H9 (cell line): ENCODE results near the gene PTTG2. TPM values are rescaled to one million over a fixed set of nuclear protein-coding genes. Genes with fewer than 3 reads are reported as not detected.

Source experiments
- DNase-seq: peaks from one replicate; pipeline ENCODE4 v3.0.0-alpha.2; 2017
- H2AFZ ChIP-seq: one replicate; pipeline ENCODE4 v1.6.1; 2013; ENCODE audit warnings: mild to moderate bottlenecking, low read length, control low read depth, moderate library complexity
- H2AK5ac ChIP-seq: 2 replicates; pipeline ENCODE4 v1.6.1; 2013; ENCODE audit warnings: low read length, control low read depth, mixed read lengths; ENCODE audit not compliant: insufficient read length
- H2BK120ac ChIP-seq: one replicate; pipeline ENCODE4 v1.6.1; 2013; ENCODE audit warnings: low read depth, mild to moderate bottlenecking, low read length, control low read depth, inconsistent platforms; ENCODE audit not compliant: poor library complexity, severe bottlenecking
- H2BK12ac ChIP-seq: 2 replicates; pipeline ENCODE4 v1.6.1; 2013; ENCODE audit warnings: low read length, control low read depth, mixed read lengths, low read depth; ENCODE audit not compliant: insufficient read length
- H2BK15ac ChIP-seq: 2 replicates; pipeline ENCODE4 v1.6.1; 2013; ENCODE audit warnings: low read depth, low read length, control low read depth
- H2BK20ac ChIP-seq: one replicate; pipeline ENCODE4 v1.6.1; 2013; ENCODE audit warnings: low read depth, mild to moderate bottlenecking, low read length, control low read depth, inconsistent platforms; ENCODE audit not compliant: poor library complexity, severe bottlenecking
- H2BK5ac ChIP-seq: 2 replicates; pipeline ENCODE4 v1.6.1; 2013; ENCODE audit warnings: low read length, control low read depth, mixed read lengths; ENCODE audit not compliant: insufficient read length
- H3K14ac ChIP-seq: 2 replicates; pipeline ENCODE4 v1.6.1; 2013; ENCODE audit warnings: low read length, control low read depth; ENCODE audit not compliant: insufficient read depth
- H3K18ac ChIP-seq: 2 replicates; pipeline ENCODE4 v1.6.1; 2013; ENCODE audit warnings: low read depth, mild to moderate bottlenecking, mixed read lengths, low read length, control low read depth; ENCODE audit not compliant: insufficient read length
- H3K23ac ChIP-seq: 2 replicates; pipeline ENCODE4 v1.6.1; 2013; ENCODE audit warnings: low read length, control low read depth, mixed read lengths, low read depth; ENCODE audit not compliant: insufficient read length
- H3K23me2 ChIP-seq: 2 replicates; pipeline ENCODE4 v1.6.1; 2013; ENCODE audit warnings: low read depth, mild to moderate bottlenecking, mixed read lengths, low read length, control low read depth; ENCODE audit not compliant: insufficient read length, poor library complexity, severe bottlenecking
- H3K27ac ChIP-seq: 2 replicates; pipeline ENCODE4 v1.5.1; 2013; ENCODE audit warnings: low read length, control low read depth, mixed read lengths, low read depth; ENCODE audit not compliant: insufficient read length
- H3K27me3 ChIP-seq: 2 replicates; pipeline ENCODE4 v1.6.1; 2013; ENCODE audit warnings: low read length, control low read depth, inconsistent platforms; ENCODE audit not compliant: insufficient read depth
- H3K4ac ChIP-seq: 2 replicates; pipeline ENCODE4 v1.6.1; 2013; ENCODE audit warnings: low read depth, mild to moderate bottlenecking, control low read depth, inconsistent platforms, low read length, moderate library complexity
- H3K4me1 ChIP-seq: 2 replicates; pipeline ENCODE4 v1.6.1; 2013; ENCODE audit warnings: low read length, control low read depth, inconsistent platforms; ENCODE audit not compliant: insufficient read depth
- H3K4me2 ChIP-seq: 2 replicates; pipeline ENCODE4 v1.6.1; 2013; ENCODE audit warnings: low read length, control low read depth, mixed read lengths; ENCODE audit not compliant: insufficient read length, insufficient read depth
- H3K56ac ChIP-seq: 2 replicates; pipeline ENCODE4 v1.6.1; 2013; ENCODE audit warnings: low read depth, mild to moderate bottlenecking, mixed read lengths, low read length, control low read depth; ENCODE audit not compliant: insufficient read length
- H3K79me1 ChIP-seq: 2 replicates; pipeline ENCODE4 v1.6.1; 2013; ENCODE audit warnings: low read depth, mild to moderate bottlenecking, moderate library complexity, low read length, control low read depth, inconsistent platforms; ENCODE audit not compliant: insufficient read depth, poor library complexity, severe bottlenecking
- H3K79me2 ChIP-seq: 2 replicates; pipeline ENCODE4 v1.6.1; 2013; ENCODE audit warnings: low read length, control low read depth, inconsistent platforms; ENCODE audit not compliant: insufficient read depth
- H3K9ac ChIP-seq: 2 replicates; pipeline ENCODE4 v1.6.1; 2013; ENCODE audit warnings: low read length, control low read depth, mixed read lengths; ENCODE audit not compliant: insufficient read length; ENCODE audit errors: extremely low read depth
- H3K9me3 ChIP-seq: one replicate; pipeline ENCODE4 v1.6.1; 2013; ENCODE audit warnings: low read depth, low read length, inconsistent platforms; ENCODE audit not compliant: control insufficient read depth
- H3T11ph ChIP-seq: one replicate; pipeline ENCODE4 v1.6.1; 2013; ENCODE audit warnings: mild to moderate bottlenecking, low read length, control low read depth, inconsistent platforms
- H4K20me1 ChIP-seq: one replicate; pipeline ENCODE4 v1.6.1; 2013; ENCODE audit not compliant: control insufficient read depth, insufficient read length, insufficient read depth
- H4K5ac ChIP-seq: 2 replicates; pipeline ENCODE4 v1.6.1; 2013; ENCODE audit warnings: low read depth, mild to moderate bottlenecking, mixed read lengths, low read length, control low read depth; ENCODE audit not compliant: insufficient read length
- H4K8ac ChIP-seq: replicated peaks from 2 replicates; pipeline ENCODE4 v1.6.1; 2013; ENCODE audit warnings: low read length, control low read depth, mixed read lengths, low read depth; ENCODE audit not compliant: insufficient read length
- H4K91ac ChIP-seq: 2 replicates; pipeline ENCODE4 v1.6.1; 2013; ENCODE audit warnings: low read depth, mild to moderate bottlenecking, moderate library complexity, mixed read lengths, low read length, control low read depth; ENCODE audit not compliant: insufficient read length
- H3K27ac Mint-ChIP-seq, 3 experiments: 2 replicates in 2 of 3; 3 replicates in 1 of 3; pipeline ENCODE4 v1.8.0; 2020 to 2021; ENCODE audit warnings: mixed read lengths in 3 of 3, mild to moderate bottlenecking in 1 of 3, moderate library complexity in 1 of 3
- H3K27me3 Mint-ChIP-seq: 2 replicates; pipeline ENCODE4 v1.8.0; 2021; ENCODE audit warnings: low read depth, mild to moderate bottlenecking, moderate library complexity, mixed read lengths
- H3K36me3 Mint-ChIP-seq, 3 experiments: 2 replicates in 2 of 3; 3 replicates in 1 of 3; pipeline ENCODE4 v1.8.0; 2020 to 2021; ENCODE audit warnings: low read depth in 3 of 3, mixed read lengths in 3 of 3; ENCODE audit not compliant: insufficient read depth in 1 of 3
- H3K4me1 Mint-ChIP-seq, 2 experiments: 2 replicates each; pipeline ENCODE4 v1.8.0; 2020; ENCODE audit warnings: mixed read lengths in 2 of 2
- H3K4me3 Mint-ChIP-seq, 2 experiments: 2 replicates in 1 of 2; 3 replicates in 1 of 2; pipeline ENCODE4 v1.8.0; 2020 to 2021; ENCODE audit warnings: mild to moderate bottlenecking in 2 of 2, mixed read lengths in 2 of 2, moderate library complexity in 1 of 2
- H3K9me3 Mint-ChIP-seq, 2 experiments: 2 replicates in 1 of 2; 3 replicates in 1 of 2; pipeline ENCODE4 v1.8.0; 2020; ENCODE audit warnings: mild to moderate bottlenecking in 2 of 2, mixed read lengths in 2 of 2, moderate library complexity in 1 of 2
- CTCF ChIP-seq: fragments of 200-600 bp; sonication (generic); conservative IDR thresholded peaks from 3 replicates; pipeline ENCODE4 v1.8.0; 2021; ENCODE audit warnings: antibody characterized with exemption, mild to moderate bottlenecking
- WGBS: extraction: QIAGEN DNeasy Blood & Tissue Kit; methylation state at CpG from one replicate; pipeline ENCODE4 v1.1.7; 2013; ENCODE audit warnings: missing lambda C conversion rate, low lambda C conversion rate, mixed read lengths; ENCODE audit not compliant: insufficient read length; ENCODE audit errors: extremely low coverage; 5-methylcytosine and 5-hydroxymethylcytosine counted together
- total RNA-seq: library from RNA; stranded (reverse); gene quantifications from 2 replicates; pipeline ENCODE4 v1.2.1, GENCODE V29; 2021

The PTTG2 gene
- total RNA-seq, 1 experiment from 2014 or later: not detected

GRCh38 chr4:37953156-37953555 lies 7.0 kb upstream of the PTTG2 start:
- Histone ChIP-seq H3K56ac (no peak overlapping the region), H4K20me1 (no peaks in the 10 kb centered on the region), H3K79me1 (no peaks in the 10 kb centered on the region), H3K27me3 (no peaks in the 10 kb centered on the region), H3K14ac (no peak overlapping the region), H2BK15ac (no peak overlapping the region), H3K27ac (no peak overlapping the region), H3K79me2 (no peaks in the 10 kb centered on the region), H4K91ac (no peak overlapping the region), H3K9me3 (no peaks in the 10 kb centered on the region), H4K8ac (no peak overlapping the region), H2BK20ac (no peak overlapping the region), H2AFZ (no peak overlapping the region), H2AK5ac (no peak overlapping the region), H3K4me1 (no peaks in the 10 kb centered on the region), H2BK120ac (no peak overlapping the region), H2BK5ac (no peak overlapping the region), H3K23ac (no peak overlapping the region), H3T11ph (no peak overlapping the region), H3K23me2 (no peaks in the 10 kb centered on the region), H3K18ac (no peak overlapping the region), H3K9ac (no peak overlapping the region), H4K5ac (no peak overlapping the region), H3K4me2 (no peak overlapping the region), H3K4ac (no peak overlapping the region), H2BK12ac (no peak overlapping the region)
- no peak for TF ChIP-seq CTCF
- no CpG with 5 or more reads among the region's 1 CpG for WGBS
- Mint-ChIP-seq H3K27me3 (no peaks in the 10 kb centered on the region; the same call in 1 of the 2 replicates), H3K4me3 (no peak overlapping the region), H3K27ac (no peak overlapping the region), H3K36me3 (no peaks in the 10 kb centered on the region; a peak in 1 of 7 replicates), H3K9me3 (no peaks in the 10 kb centered on the region), H3K4me1 (0 out of 4 replicates have a peak, but pooled peaks cover 0 to 3% of the 10 kb centered on the region in 2 experiments)
- DNase-seq: no peak
